T47D (cell line): ENCODE results near the gene SBK1.
A peak's percentile ranks its signal among the peaks of the same experiment; 100 is the strongest.

ENCODE experiments used
- DNase-seq, 2 experiments: peaks; one replicate each; pipeline versions ENCODE4 v3.0.0 to v3.0.0-alpha.2; 2011 to 2012; ENCODE audit warnings: low read depth in 1 of 2, low spot score in 1 of 2
- JUND ChIP-seq: IDR thresholded peaks from 2 replicates; pipeline ENCODE4 v1.6.1; 2012; ENCODE audit warnings: low read depth
- in situ Hi-C: cut with HindIII; loops from 2 replicates; pipeline ENCODE4 v1.10.0; 2016; ENCODE audit warnings: low sequenced_read_pairs, low pct_unique_long_range_greater_than_20kb

SBK1 gene

DNA sequence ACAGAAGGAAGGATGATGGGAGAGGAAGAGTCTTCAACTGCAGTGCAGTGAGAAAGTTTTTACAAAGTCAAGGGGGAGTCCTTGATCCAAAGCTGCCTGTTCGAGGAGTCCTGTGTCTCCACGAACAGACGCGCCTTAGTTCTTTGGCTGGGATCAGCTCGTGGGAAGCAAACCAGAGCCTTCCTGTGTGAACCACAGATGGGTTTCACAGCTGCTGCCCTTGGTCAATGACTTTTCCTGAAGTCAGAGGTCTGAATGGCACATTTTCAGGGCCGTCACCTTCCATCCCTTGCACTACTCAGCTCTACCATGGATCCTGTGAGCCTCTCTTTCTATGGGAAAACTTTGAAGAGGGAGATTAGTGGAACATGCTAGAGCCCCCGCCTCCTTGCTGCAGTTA is 4.2 kb upstream of the SBK1 start:
- in situ Hi-C loops: no loop called here

DNA sequence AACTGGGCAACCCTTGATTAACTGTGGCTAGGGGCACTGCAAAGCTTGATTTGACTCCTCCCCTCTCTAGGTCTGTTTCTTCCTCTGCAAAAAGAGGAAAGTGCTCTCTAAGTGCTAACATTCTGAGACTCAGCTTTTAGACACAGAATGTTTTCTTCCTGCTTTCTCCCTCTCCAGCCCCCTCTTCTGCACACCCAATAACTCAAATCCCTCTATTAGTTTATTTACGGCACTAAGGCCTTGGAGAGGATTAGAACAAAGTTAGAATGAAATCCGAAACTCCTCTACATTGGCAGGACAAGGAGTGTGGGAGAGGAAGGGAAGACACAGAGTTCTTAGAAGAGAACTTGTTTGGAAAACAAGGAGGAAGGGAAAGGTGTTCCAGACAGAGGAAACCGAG is 3.3 kb upstream of the SBK1 start:
- in situ Hi-C loops: no loop called here
- no peak for TF ChIP-seq JUND
- no peak for DNase-seq

More for the DNA sequence above, 4.2 kb upstream of the SBK1 start:
- no peak for DNase-seq
- TF ChIP-seq JUND: no peak

DNA sequence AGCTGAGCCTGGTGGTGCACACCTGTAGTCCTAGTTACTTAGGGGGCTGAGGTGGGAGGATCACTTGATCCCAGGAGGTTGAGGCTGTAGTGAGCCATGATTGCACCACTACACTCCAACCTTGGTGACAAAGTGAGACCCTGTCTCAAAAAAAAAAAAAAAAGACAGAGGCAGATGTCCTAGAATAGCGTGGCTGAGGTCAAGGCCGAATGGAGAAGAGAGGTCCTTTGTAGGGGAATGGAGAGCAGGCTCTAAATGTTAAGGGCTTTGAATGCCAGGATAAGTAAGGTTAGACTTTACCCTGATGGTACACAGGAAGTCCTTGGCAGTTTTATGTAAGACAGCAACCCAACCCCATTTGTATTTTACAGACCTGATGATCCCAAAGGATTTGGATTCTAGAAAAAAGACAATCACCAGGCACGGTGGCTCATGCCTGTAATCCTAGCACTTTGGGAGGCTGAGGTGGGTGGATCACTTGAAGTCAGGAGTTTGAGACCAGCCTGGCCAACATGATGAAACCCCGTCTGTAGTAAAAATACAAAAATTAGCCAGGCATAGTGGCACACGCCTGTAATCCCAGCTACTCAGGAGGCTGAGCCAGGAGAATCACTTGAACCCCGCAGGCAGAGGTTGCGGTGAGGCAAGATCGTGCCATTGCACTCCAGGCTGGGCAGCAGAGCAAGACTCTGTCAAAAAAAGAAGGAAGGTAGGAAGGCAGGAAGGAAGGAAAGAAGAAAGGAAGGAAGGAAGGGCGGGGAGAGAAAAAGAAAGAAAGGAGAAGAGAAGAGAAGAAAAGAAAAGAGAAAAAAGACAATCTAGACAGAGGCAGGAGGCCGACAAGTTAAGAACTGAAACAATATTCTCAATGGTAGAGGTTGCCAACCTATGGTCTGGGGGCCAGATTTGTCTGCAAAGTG is 2.1 kb upstream of the SBK1 start:
- in situ Hi-C loops: no loop called here
- no peak for TF ChIP-seq JUND
- no peak for DNase-seq

DNA sequence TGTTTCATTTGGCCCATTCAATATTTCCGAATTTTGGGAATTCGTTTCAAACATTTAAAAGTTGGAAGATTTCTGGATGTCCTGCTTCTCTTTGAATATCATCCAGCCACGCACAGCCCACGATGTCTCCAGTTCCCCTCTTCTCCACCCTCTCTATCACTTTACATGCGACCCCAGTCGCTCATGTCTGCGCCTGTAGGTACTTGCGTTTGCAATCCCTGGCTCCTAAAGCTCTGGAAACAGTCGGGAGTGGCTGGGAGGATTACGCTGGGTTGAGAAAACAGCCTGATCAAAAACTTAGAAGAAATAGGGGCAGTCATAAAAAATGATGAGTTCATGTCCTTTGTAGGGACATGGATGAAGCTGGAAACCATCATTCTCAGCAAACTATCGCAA is 1.5 kb upstream of the SBK1 start:
- DNase-seq: no peak
- in situ Hi-C loops: no loop called here
- TF ChIP-seq JUND: no peak

DNA sequence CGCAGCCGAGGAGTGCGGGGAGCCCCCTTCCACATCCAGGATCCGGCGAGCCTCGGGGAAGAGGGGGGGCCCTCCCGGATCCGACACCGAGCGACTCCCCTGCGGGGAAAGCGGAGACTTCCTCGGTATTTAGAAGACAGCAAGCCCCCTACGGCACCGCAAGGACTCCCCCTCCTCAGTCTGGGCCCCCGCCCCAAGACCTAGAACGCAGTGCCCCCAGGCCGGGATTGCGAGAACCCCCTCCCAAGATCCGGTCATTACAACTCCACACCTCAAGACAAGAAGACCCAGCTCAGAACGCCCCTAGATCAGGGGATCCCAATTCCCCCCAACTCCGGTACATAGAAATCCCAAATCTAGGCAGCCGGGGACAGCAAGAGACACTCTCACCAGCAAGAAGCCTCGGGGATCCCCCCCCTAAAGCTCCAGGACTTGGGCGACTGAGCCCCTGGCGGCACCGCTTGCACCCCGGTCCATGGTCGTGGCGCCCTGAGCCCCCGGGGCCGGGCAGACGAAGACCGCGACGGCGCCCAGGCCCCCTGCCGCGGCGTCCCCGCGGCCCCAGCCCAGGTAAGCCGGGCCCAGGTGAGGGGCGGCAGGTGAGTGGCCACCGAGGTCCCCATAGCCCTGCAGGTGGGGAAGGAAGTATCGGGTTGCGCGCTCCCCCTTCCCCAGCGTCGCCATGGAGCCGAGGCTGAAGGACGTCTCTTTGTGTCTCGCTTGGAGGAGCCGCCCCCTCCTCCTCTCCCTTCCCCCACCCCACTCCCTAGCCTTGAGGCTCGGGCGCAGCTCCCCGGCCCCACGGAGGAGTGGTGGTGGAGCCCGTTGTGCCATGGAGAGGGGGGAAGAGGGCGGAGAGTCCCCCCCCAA is 641 bp downstream of the SBK1 start:
- DNase-seq: peak; percentile 45 to 48
- in situ Hi-C loops: no loop called here

DNA sequence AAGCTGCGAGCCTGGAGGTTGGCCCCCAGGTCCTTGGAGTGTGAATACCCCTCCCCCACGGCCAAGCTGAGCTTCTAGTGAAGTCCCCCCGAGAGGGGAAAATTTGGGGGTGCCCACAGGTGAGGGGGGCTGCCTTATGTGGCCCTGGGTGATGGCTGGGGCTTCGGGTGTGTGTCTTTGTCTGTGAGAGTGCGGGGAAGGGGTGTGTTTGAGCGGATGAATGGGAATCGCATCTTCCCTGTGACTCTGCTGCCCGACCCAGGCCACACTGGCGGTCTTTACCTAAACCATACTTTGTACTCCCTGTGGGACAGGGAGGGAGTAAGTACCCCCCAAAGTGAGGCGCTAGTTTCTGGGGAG is 1.3 kb downstream of the SBK1 start:
- no peak for DNase-seq
- TF ChIP-seq JUND: no peak
- in situ Hi-C loops: no loop called here

More for the DNA sequence above, 641 bp downstream of the SBK1 start:
- TF ChIP-seq JUND: no peak

GRCh38 chr16:28294201-28294600 is 1.9 kb downstream of the SBK1 start:
- in situ Hi-C loops: no loop called here
- DNase-seq: no peak
- TF ChIP-seq JUND: no peak

- in situ Hi-C loops: no loop called here
- no peak for DNase-seq
- no peak for TF ChIP-seq JUND
Measured at GRCh38 chr16:28295276-28295675, 3.0 kb downstream of the SBK1 start.

GRCh38 chr16:28297308-28297707 is 5.0 kb downstream of the SBK1 start:
- DNase-seq: no peak
- in situ Hi-C loops: no loop called here
- TF ChIP-seq JUND: no peak

- no peak for TF ChIP-seq JUND
- peak in 1 of 2 experiments; percentile 35 for DNase-seq
- in situ Hi-C loops: no loop called here
Measured at GRCh38 chr16:28297784-28298510, 5.6 kb downstream of the SBK1 start.

GRCh38 chr16:28298511-28298878 is 6.2 kb downstream of the SBK1 start:
- in situ Hi-C loops: no loop called here
- DNase-seq: no peak

GRCh38 chr16:28300327-28300726 is 8.0 kb downstream of the SBK1 start:
- TF ChIP-seq JUND: no peak
- in situ Hi-C loops: no loop called here
- DNase-seq: no peak

More at GRCh38 chr16:28298511-28298878, 6.2 kb downstream of the SBK1 start:
- no peak for TF ChIP-seq JUND
